Measurements from ENCODE around the gene SIX5. TPM values are rescaled to one million over a fixed set of nuclear protein-coding genes. Genes with fewer than 3 reads are reported as not detected.

Gene SIX5
- total and polyA plus RNA-seq, 9 of the 15 experiments (the other 6 are each of a cell fraction or from before 2014, with no cell fraction given), result 1.4 to 17.2 (median 7.4) TPM; not detected in 2

DNA sequence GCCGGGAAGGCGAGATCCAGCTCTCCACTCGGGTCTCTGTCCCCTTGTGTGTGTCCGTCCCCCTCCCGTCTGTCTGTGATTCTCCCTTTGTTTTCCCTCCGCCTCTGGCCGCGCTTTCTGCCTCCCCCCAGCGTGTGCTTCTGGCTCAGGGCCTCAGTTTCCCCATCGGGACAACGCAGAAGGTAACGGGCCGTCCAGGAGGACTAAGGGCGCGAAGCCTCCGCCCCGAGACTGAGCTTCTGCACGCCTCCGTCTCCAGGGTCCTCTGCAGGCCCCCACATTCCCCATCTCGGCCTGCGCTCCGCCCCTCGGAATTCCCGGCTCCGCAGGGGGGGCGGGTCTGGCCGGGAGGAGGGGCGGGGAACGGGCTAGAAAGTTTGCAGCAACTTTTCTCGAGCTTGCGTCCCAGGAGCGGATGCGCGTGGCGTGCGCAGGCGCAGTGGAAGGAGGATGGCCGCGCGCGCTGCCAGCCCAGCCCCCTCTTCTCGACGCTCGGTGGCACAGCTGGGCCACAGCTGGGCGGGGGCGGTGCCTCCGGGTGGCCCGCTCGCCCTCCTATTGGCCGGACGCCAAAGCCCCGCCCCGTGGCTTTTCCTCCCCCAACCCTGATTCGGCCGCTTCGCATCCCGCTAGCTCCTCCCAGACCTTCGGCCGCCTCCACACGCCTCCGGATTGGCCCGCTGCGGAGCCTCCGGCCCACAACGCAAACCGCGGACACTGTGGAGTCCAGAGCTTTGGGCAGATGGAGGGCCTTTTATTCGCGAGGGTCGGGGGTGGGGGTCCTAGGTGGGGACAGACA, at the start of gene SIX5 (continued):
- TF ChIP-seq TAF7 (tag; IDR thresholded peaks at IDR 0.05) (peak; percentile 49; the same call in 1 of the 2 replicates), FOSL1 (tag; conservative IDR thresholded peaks at IDR 0.05) (no peak), HIVEP1 (CRISPR knock-in tag; IDR thresholded peaks at IDR 0.05) (peak; percentile 6; the same call in 1 of the 2 replicates), TEAD2 (tag; IDR thresholded peaks at IDR 0.05) (0 out of 2 replicates have a peak, but pooled peaks have one; percentile 15), GTF2E2 (tag; IDR thresholded peaks at IDR 0.05) (no peak), MTA1 (IDR thresholded peaks at IDR 0.05; ENCODE audit: borderline replicate concordance) (no peak), ZNF830 (CRISPR knock-in tag; IDR thresholded peaks at IDR 0.05) (no peak; the same call in 1 of the 2 replicates), CBX3 (IDR thresholded peaks at IDR 0.05; ENCODE audit: borderline replicate concordance in 1 of 2, low read length in 2 of 2) (no peak; a peak in 1 of 3 replicates), ZNF57 (CRISPR knock-in tag; IDR thresholded peaks at IDR 0.05) (no peak), SIN3B (IDR thresholded peaks at IDR 0.05; ENCODE audit: low read depth) (no peak), GABPB1 (CRISPR knock-in tag; IDR thresholded peaks at IDR 0.05) (peak; percentile 71; the same call in 1 of the 2 replicates), ARNT (IDR thresholded peaks at IDR 0.05) (peak in 1 of 2 experiments; percentile 73; a peak in 3 of 4 replicates), NELFE (IDR thresholded peaks at IDR 0.05; ENCODE audit: insufficient read depth, insufficient read length) (no peak), NFIC (IDR thresholded peaks at IDR 0.05) (peak; percentile 96), ZC3H11A (IDR thresholded peaks at IDR 0.05; ENCODE audit: low read depth, low read length) (no peak), NFATC3 (IDR thresholded peaks at IDR 0.05) (no peak), FOXJ3 (CRISPR knock-in tag; IDR thresholded peaks at IDR 0.05) (no peak), ZNF3 (CRISPR knock-in tag; IDR thresholded peaks at IDR 0.05) (no peak), ZNF184 (CRISPR knock-in tag; IDR thresholded peaks at IDR 0.05) (no peak), PML (IDR thresholded peaks at IDR 0.05; ENCODE audit: low read length) (no peak), ZNF134 (CRISPR knock-in tag; conservative IDR thresholded peaks at IDR 0.05) (no peak), HNRNPK (IDR thresholded peaks at IDR 0.05; ENCODE audit: low read depth, low read length, poor library complexity, severe bottlenecking) (peak; percentile 100), XRCC4 (IDR thresholded peaks at IDR 0.05; ENCODE audit: extremely low read depth, insufficient read depth, insufficient read length) (no peak), POLR3A (IDR thresholded peaks at IDR 0.05; ENCODE audit: borderline replicate concordance, extremely low read depth, insufficient read depth, insufficient read length) (no peak), POLR2AphosphoS2 (IDR thresholded peaks at IDR 0.05; ENCODE audit: low read length) (peak; percentile 92; the same call in 1 of the 2 replicates), ZNF239 (CRISPR knock-in tag; IDR thresholded peaks at IDR 0.05) (no peak), ZBTB8A (IDR thresholded peaks at IDR 0.05; ENCODE audit: partially characterized antibody) (no peak), ZNF282 (CRISPR knock-in tag; IDR thresholded peaks at IDR 0.05) (no peak), BRF1 (IDR thresholded peaks at IDR 0.05; ENCODE audit: borderline replicate concordance, extremely low read depth, insufficient read length) (no peak), JUNB (CRISPR knock-in tag; conservative IDR thresholded peaks at IDR 0.05) (no peak), HNRNPUL1 (IDR thresholded peaks at IDR 0.05; ENCODE audit: low read length) (no peak)
- TF ChIP-seq, protein P1, sequence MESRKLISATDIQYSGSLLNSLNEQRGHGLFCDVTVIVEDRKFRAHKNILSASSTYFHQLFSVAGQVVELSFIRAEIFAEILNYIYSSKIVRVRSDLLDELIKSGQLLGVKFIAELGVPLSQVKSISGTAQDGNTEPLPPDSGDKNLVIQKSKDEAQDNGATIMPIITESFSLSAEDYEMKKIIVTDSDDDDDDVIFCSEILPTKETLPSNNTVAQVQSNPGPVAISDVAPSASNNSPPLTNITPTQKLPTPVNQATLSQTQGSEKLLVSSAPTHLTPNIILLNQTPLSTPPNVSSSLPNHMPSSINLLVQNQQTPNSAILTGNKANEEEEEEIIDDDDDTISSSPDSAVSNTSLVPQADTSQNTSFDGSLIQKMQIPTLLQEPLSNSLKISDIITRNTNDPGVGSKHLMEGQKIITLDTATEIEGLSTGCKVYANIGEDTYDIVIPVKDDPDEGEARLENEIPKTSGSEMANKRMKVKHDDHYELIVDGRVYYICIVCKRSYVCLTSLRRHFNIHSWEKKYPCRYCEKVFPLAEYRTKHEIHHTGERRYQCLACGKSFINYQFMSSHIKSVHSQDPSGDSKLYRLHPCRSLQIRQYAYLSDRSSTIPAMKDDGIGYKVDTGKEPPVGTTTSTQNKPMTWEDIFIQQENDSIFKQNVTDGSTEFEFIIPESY (CRISPR knock-in tag; IDR thresholded peaks at IDR 0.05), result no peak
